AG04449 (cell line): ENCODE data around the gene EIF2S2.

Experiments used
- CTCF ChIA-PET: fragments of 350-600 bp; formaldehyde crosslinking; extraction: SDS; loops from one replicate; lab custom pipeline; 2021; ENCODE audit warnings: antibody characterized with exemption; lab: Yijun Ruan, JAX
- POLR2A ChIA-PET: fragments of 400-600, 350-600 bp; formaldehyde crosslinking; extraction: SDS; loops from one replicate; lab custom pipeline; 2020; ENCODE audit warnings: antibody characterized with exemption, inconsistent platforms; lab: Yijun Ruan, JAX
- DNase-seq: peaks from one replicate; pipeline ENCODE4 v3.0.0-alpha.2; 2010; ENCODE audit warnings: low read depth, low spot score
- H3K4me3 ChIP-seq: 2 replicates; pipeline ENCODE4 v1.5.1; 2011; ENCODE audit warnings: low read depth, mild to moderate bottlenecking, control low read depth, low read length
- TF ChIP-seq, protein P1 (sequence below): IDR thresholded peaks from one replicate; pipeline ENCODE4 v1.5.1; 2011; ENCODE audit warnings: mild to moderate bottlenecking, moderate library complexity, low read length, control low read depth, inconsistent platforms; ENCODE audit not compliant: insufficient read depth; ENCODE audit errors: missing control alignments

Gene EIF2S2

DNA sequence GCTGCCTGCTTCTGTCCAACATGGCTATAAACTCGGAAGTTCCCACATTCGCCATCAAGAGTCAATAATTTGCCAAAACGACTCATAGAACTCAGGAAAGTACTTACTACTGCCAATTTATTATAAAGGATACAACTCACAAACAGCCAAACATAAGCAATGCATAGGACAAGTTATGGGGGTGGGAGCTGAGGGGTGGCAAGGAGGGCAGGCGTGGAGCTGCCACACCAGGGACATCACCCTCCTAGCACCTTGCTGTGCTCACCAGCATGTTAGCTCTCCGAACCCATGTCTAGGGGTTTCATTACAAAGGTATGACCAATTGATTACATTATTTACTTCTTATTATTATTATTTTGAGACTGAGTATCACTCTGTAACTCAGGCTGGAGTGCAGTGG, 12.4 kb downstream of the EIF2S2 start:
- ChIA-PET POLR2A (no interaction called here), CTCF (interaction anchor here (1.4 kb wide), 1 partner anchor 30 kb away, joined by 7 read pairs; no protein-coding TSS in a partner anchor)
- no peak for DNase-seq
- TF ChIP-seq, protein P1, sequence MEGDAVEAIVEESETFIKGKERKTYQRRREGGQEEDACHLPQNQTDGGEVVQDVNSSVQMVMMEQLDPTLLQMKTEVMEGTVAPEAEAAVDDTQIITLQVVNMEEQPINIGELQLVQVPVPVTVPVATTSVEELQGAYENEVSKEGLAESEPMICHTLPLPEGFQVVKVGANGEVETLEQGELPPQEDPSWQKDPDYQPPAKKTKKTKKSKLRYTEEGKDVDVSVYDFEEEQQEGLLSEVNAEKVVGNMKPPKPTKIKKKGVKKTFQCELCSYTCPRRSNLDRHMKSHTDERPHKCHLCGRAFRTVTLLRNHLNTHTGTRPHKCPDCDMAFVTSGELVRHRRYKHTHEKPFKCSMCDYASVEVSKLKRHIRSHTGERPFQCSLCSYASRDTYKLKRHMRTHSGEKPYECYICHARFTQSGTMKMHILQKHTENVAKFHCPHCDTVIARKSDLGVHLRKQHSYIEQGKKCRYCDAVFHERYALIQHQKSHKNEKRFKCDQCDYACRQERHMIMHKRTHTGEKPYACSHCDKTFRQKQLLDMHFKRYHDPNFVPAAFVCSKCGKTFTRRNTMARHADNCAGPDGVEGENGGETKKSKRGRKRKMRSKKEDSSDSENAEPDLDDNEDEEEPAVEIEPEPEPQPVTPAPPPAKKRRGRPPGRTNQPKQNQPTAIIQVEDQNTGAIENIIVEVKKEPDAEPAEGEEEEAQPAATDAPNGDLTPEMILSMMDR: no peak
- no peak overlapping the region for H3K4me3 ChIP-seq

- TF ChIP-seq, protein P1: no peak
- ChIA-PET CTCF (no interaction called here), POLR2A (no interaction called here)
- DNase-seq: no peak
- no peak overlapping the region for H3K4me3 ChIP-seq
Observed at GRCh38 chr20:34098570-34098969, 13.5 kb downstream of the EIF2S2 start.

GRCh38 chr20:34096699-34097444, 15.2 kb downstream of the EIF2S2 start:
- ChIA-PET CTCF (interaction anchor here (0.7 to 1.0 kb wide), 3 partner anchors 32 to 162 kb away, joined by 3 to 4 read pairs (median 3); no protein-coding TSS in a partner anchor), POLR2A (interaction anchor here (0.6 to 1.2 kb wide), 3 partner anchors 15 to 20 kb away, joined by 3 to 5 read pairs (median 4); partner anchors contain the start of gene EIF2S2)
- H3K4me3 ChIP-seq: no peak overlapping the region
- TF ChIP-seq, protein P1: no peak
- no peak for DNase-seq

DNA sequence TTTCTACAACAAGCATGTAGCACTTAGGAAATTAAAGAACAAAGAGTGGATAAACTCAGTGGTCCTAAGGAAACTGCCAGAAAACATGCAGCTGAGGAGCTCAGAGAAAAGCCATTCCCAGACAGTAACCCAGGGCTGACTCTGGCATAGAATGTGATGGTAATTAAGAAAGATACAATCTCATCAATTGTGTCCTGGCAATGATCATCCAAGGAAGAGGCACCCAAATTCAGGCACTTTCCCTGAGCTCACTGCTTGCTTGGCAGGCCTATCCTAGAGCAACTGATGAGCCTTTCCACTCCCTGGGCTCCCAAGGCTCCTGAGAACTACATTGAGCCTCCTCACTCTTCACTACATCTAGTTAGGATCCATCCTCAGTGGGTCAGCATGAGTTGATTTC, 16.2 kb downstream of the EIF2S2 start:
- CTCF ChIA-PET: interaction anchor here (0.9 to 1.2 kb wide), 2 partner anchors 9 to 13 kb away, joined by 3 to 4 read pairs; no protein-coding TSS in a partner anchor
- TF ChIP-seq, protein P1: no peak
- POLR2A ChIA-PET: interaction anchor here (1.2 kb wide), 1 partner anchor 17 kb away, joined by 5 read pairs; the partner anchor contains the start of gene EIF2S2
- H3K4me3 ChIP-seq: no peak overlapping the region
- no peak for DNase-seq

DNA sequence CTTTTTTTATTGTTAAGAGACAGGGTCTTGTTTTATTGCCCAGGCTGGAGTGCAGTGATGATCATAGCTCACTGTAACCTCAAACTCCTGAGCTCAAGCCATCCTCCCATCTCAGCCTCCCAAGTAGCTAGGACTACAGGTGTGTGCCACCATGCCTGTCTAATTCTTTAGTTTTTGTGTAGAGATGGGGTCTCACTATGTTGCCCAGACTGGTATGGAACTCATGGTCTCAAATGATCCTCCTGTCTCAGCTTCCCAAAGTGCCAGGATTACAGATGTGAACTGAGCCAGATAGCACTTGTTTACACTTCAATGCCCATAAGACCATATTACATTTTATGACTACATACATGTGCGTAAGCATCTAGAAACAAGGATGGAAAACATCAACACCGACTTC, 18.1 kb downstream of the EIF2S2 start:
- H3K4me3 ChIP-seq: no peak overlapping the region
- DNase-seq: no peak
- ChIA-PET CTCF (interaction anchor here (0.9 kb wide), 1 partner anchor 10 kb away, joined by 3 read pairs; no protein-coding TSS in a partner anchor), POLR2A (no interaction called here)
- TF ChIP-seq, protein P1: no peak

DNA sequence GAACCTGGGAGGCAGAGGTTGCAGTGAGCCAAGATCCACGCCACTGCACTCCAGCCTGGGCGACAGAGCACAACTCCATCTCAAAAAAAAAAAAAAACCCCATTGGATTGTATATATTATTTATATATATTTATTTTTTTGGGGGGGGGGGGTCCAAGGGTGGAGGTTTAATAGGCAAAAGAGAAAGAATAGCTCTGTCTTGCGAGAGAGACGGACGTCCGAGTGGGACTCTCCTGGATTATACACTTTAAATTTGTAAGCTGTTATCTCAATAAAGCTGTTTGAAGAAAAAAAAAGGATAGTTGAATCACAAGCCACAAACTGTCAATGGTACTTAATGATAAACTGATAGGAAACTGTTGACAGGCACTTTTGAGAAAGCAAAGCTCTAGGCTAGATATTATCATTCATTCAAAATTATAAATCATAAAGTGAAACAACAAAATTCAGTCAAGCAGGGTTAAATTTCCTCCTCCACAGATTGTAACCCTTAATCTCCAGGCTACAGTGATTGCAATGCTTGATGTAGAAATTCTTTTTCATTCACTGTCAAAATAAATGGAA, 20.3 kb downstream of the EIF2S2 start:
- TF ChIP-seq, protein P1: no peak
- no peak overlapping the region for H3K4me3 ChIP-seq
- DNase-seq: no peak
- POLR2A ChIA-PET: interaction anchor here (0.7 kb wide), 2 partner anchors 14 to 182 kb away, joined by 3 read pairs; no protein-coding TSS in a partner anchor
- CTCF ChIA-PET: interaction anchor here (0.9 to 1.1 kb wide), 2 partner anchors 10 to 12 kb away, joined by 3 read pairs; no protein-coding TSS in a partner anchor
